ENCODE results near the gene GLE1. TPM values are rescaled to one million over a fixed set of nuclear protein-coding genes. Genes with fewer than 3 reads are reported as not detected.

The GLE1 gene
- total RNA-seq, 1 donor from 2014 or later, result 16.7 TPM

GRCh38 chr9:128473104-128473503, 31.4 kb upstream of the GLE1 start:
- H3K4me1 ChIP-seq (ENCODE audit: control insufficient read depth in 3 of 3, insufficient read depth in 3 of 3, low read length in 3 of 3), result no peaks in the 10 kb centered on the region
- no peak overlapping the region for H3K4me3 ChIP-seq (ENCODE audit: low read length in 3 of 3)
- H3K36me3 ChIP-seq (ENCODE audit: control insufficient read depth in 3 of 3, insufficient read depth in 3 of 3, low read length in 3 of 3), result peaks cover 0 to 20% (median 5%) of the 10 kb centered on the region in 3 donors
- H3K27me3 ChIP-seq (ENCODE audit: control insufficient read depth in 3 of 3, insufficient read depth in 3 of 3, low read length in 3 of 3), result no peaks in the 10 kb centered on the region
- H3K9ac ChIP-seq (ENCODE audit: low read depth in 1 of 3, low read length in 3 of 3), result no peak overlapping the region
- H3K27ac ChIP-seq (ENCODE audit: low read depth, low read length), result no peak overlapping the region
- no peaks in the 10 kb centered on the region for H3K9me3 ChIP-seq (ENCODE audit: control insufficient read depth in 3 of 3, low read length in 3 of 3)

GRCh38 chr9:128475867-128476266, 28.7 kb upstream of the GLE1 start:
- peaks cover 0 to 21% (median 11%) of the 10 kb centered on the region in 3 donors for H3K36me3 ChIP-seq (ENCODE audit: control insufficient read depth in 3 of 3, insufficient read depth in 3 of 3, low read length in 3 of 3)
- H3K27me3 ChIP-seq (ENCODE audit: control insufficient read depth in 3 of 3, insufficient read depth in 3 of 3, low read length in 3 of 3), result no peaks in the 10 kb centered on the region
- H3K27ac ChIP-seq (ENCODE audit: low read depth, low read length), result no peak overlapping the region
- no peak overlapping the region for H3K9ac ChIP-seq (ENCODE audit: low read depth in 1 of 3, low read length in 3 of 3)
- no peak overlapping the region for H3K4me3 ChIP-seq (ENCODE audit: low read length in 3 of 3)
- no peaks in the 10 kb centered on the region for H3K4me1 ChIP-seq (ENCODE audit: control insufficient read depth in 3 of 3, insufficient read depth in 3 of 3, low read length in 3 of 3)
- no peaks in the 10 kb centered on the region for H3K9me3 ChIP-seq (ENCODE audit: control insufficient read depth in 3 of 3, low read length in 3 of 3)

GRCh38 chr9:128479262-128479661, 25.3 kb upstream of the GLE1 start:
- Histone ChIP-seq H3K4me3 (ENCODE audit: low read length in 3 of 3) (no peak overlapping the region), H3K27me3 (ENCODE audit: control insufficient read depth in 3 of 3, insufficient read depth in 3 of 3, low read length in 3 of 3) (no peaks in the 10 kb centered on the region), H3K9me3 (ENCODE audit: control insufficient read depth in 3 of 3, low read length in 3 of 3) (no peaks in the 10 kb centered on the region), H3K9ac (ENCODE audit: low read depth in 1 of 3, low read length in 3 of 3) (no peak overlapping the region), H3K4me1 (ENCODE audit: control insufficient read depth in 3 of 3, insufficient read depth in 3 of 3, low read length in 3 of 3) (no peaks in the 10 kb centered on the region), H3K36me3 (ENCODE audit: control insufficient read depth in 3 of 3, insufficient read depth in 3 of 3, low read length in 3 of 3) (peaks cover 0 to 22% (median 13%) of the 10 kb centered on the region in 3 donors), H3K27ac (ENCODE audit: low read depth, low read length) (no peak overlapping the region)

GRCh38 chr9:128481561-128481960, 23.0 kb upstream of the GLE1 start:
- Histone ChIP-seq H3K9ac (ENCODE audit: low read depth in 1 of 3, low read length in 3 of 3) (no peak overlapping the region), H3K36me3 (ENCODE audit: control insufficient read depth in 3 of 3, insufficient read depth in 3 of 3, low read length in 3 of 3) (peaks cover 14 to 28% (median 15%) of the 10 kb centered on the region in 3 donors), H3K4me1 (ENCODE audit: control insufficient read depth in 3 of 3, insufficient read depth in 3 of 3, low read length in 3 of 3) (no peaks in the 10 kb centered on the region), H3K27me3 (ENCODE audit: control insufficient read depth in 3 of 3, insufficient read depth in 3 of 3, low read length in 3 of 3) (no peaks in the 10 kb centered on the region), H3K27ac (ENCODE audit: low read depth, low read length) (no peak overlapping the region), H3K4me3 (ENCODE audit: low read length in 3 of 3) (no peak overlapping the region), H3K9me3 (ENCODE audit: control insufficient read depth in 3 of 3, low read length in 3 of 3) (no peaks in the 10 kb centered on the region)

- no peaks in the 10 kb centered on the region for H3K4me1 ChIP-seq (ENCODE audit: control insufficient read depth in 3 of 3, insufficient read depth in 3 of 3, low read length in 3 of 3)
- H3K36me3 ChIP-seq (ENCODE audit: control insufficient read depth in 3 of 3, insufficient read depth in 3 of 3, low read length in 3 of 3), result peaks cover 15 to 30% (median 17%) of the 10 kb centered on the region in 3 donors
Observed at GRCh38 chr9:128482186-128482585, 22.3 kb upstream of the GLE1 start.

GRCh38 chr9:128484686-128485413, 19.7 kb upstream of the GLE1 start:
- Histone ChIP-seq H3K4me1 (ENCODE audit: control insufficient read depth in 3 of 3, insufficient read depth in 3 of 3, low read length in 3 of 3) (no peaks in the 10 kb centered on the region), H3K9me3 (ENCODE audit: control insufficient read depth in 3 of 3, low read length in 3 of 3) (no peaks in the 10 kb centered on the region), H3K36me3 (ENCODE audit: control insufficient read depth in 3 of 3, insufficient read depth in 3 of 3, low read length in 3 of 3) (peaks cover 7 to 24% (median 20%) of the 10 kb centered on the region in 3 donors), H3K9ac (ENCODE audit: low read depth in 1 of 3, low read length in 3 of 3) (no peak overlapping the region), H3K27me3 (ENCODE audit: control insufficient read depth in 3 of 3, insufficient read depth in 3 of 3, low read length in 3 of 3) (no peaks in the 10 kb centered on the region), H3K4me3 (ENCODE audit: low read length in 3 of 3) (no peak overlapping the region), H3K27ac (ENCODE audit: low read depth, low read length) (no peak overlapping the region)

More at GRCh38 chr9:128482186-128482585, 22.3 kb upstream of the GLE1 start:
- Histone ChIP-seq H3K9me3 (ENCODE audit: control insufficient read depth in 3 of 3, low read length in 3 of 3) (no peaks in the 10 kb centered on the region), H3K9ac (ENCODE audit: low read depth in 1 of 3, low read length in 3 of 3) (no peak overlapping the region), H3K27me3 (ENCODE audit: control insufficient read depth in 3 of 3, insufficient read depth in 3 of 3, low read length in 3 of 3) (no peaks in the 10 kb centered on the region), H3K4me3 (ENCODE audit: low read length in 3 of 3) (no peak overlapping the region), H3K27ac (ENCODE audit: low read depth, low read length) (no peak overlapping the region)

GRCh38 chr9:128485414-128485855, 19.1 kb upstream of the GLE1 start:
- Histone ChIP-seq H3K36me3 (ENCODE audit: control insufficient read depth in 3 of 3, insufficient read depth in 3 of 3, low read length in 3 of 3) (peaks cover 7 to 24% (median 20%) of the 10 kb centered on the region in 3 donors), H3K4me3 (ENCODE audit: low read length in 3 of 3) (no peak overlapping the region), H3K9ac (ENCODE audit: low read depth in 1 of 3, low read length in 3 of 3) (no peak overlapping the region), H3K4me1 (ENCODE audit: control insufficient read depth in 3 of 3, insufficient read depth in 3 of 3, low read length in 3 of 3) (no peaks in the 10 kb centered on the region), H3K9me3 (ENCODE audit: control insufficient read depth in 3 of 3, low read length in 3 of 3) (no peaks in the 10 kb centered on the region), H3K27me3 (ENCODE audit: control insufficient read depth in 3 of 3, insufficient read depth in 3 of 3, low read length in 3 of 3) (no peaks in the 10 kb centered on the region), H3K27ac (ENCODE audit: low read depth, low read length) (no peak overlapping the region)

GRCh38 chr9:128486201-128486600, 18.3 kb upstream of the GLE1 start:
- Histone ChIP-seq H3K27me3 (ENCODE audit: control insufficient read depth in 3 of 3, insufficient read depth in 3 of 3, low read length in 3 of 3) (no peaks in the 10 kb centered on the region), H3K27ac (ENCODE audit: low read depth, low read length) (no peak overlapping the region), H3K9ac (ENCODE audit: low read depth in 1 of 3, low read length in 3 of 3) (no peak overlapping the region), H3K4me1 (ENCODE audit: control insufficient read depth in 3 of 3, insufficient read depth in 3 of 3, low read length in 3 of 3) (no peaks in the 10 kb centered on the region), H3K9me3 (ENCODE audit: control insufficient read depth in 3 of 3, low read length in 3 of 3) (no peaks in the 10 kb centered on the region), H3K36me3 (ENCODE audit: control insufficient read depth in 3 of 3, insufficient read depth in 3 of 3, low read length in 3 of 3) (peaks cover 7 to 24% (median 20%) of the 10 kb centered on the region in 3 donors), H3K4me3 (ENCODE audit: low read length in 3 of 3) (no peak overlapping the region)

GRCh38 chr9:128493424-128493823, 11.1 kb upstream of the GLE1 start:
- Histone ChIP-seq H3K36me3 (ENCODE audit: control insufficient read depth in 3 of 3, insufficient read depth in 3 of 3, low read length in 3 of 3) (peaks cover 6 to 18% (median 14%) of the 10 kb centered on the region in 3 donors), H3K27ac (ENCODE audit: low read depth, low read length) (no peak overlapping the region), H3K4me1 (ENCODE audit: control insufficient read depth in 3 of 3, insufficient read depth in 3 of 3, low read length in 3 of 3) (peaks cover 0 to 8% (median 7%) of the 10 kb centered on the region in 3 donors), H3K27me3 (ENCODE audit: control insufficient read depth in 3 of 3, insufficient read depth in 3 of 3, low read length in 3 of 3) (no peaks in the 10 kb centered on the region), H3K4me3 (ENCODE audit: low read length in 3 of 3) (no peak overlapping the region), H3K9me3 (ENCODE audit: control insufficient read depth in 3 of 3, low read length in 3 of 3) (no peaks in the 10 kb centered on the region), H3K9ac (ENCODE audit: low read depth in 1 of 3, low read length in 3 of 3) (no peak overlapping the region)

GRCh38 chr9:128494108-128494745, 10.3 kb upstream of the GLE1 start:
- peaks cover 0 to 8% (median 7%) of the 10 kb centered on the region in 3 donors for H3K4me1 ChIP-seq (ENCODE audit: control insufficient read depth in 3 of 3, insufficient read depth in 3 of 3, low read length in 3 of 3)
- peak overlapping the region; percentile 2 for H3K27ac ChIP-seq (ENCODE audit: low read depth, low read length)
- peaks cover 8 to 19% (median 18%) of the 10 kb centered on the region in 3 donors for H3K36me3 ChIP-seq (ENCODE audit: control insufficient read depth in 3 of 3, insufficient read depth in 3 of 3, low read length in 3 of 3)
- H3K4me3 ChIP-seq (ENCODE audit: low read length in 3 of 3), result no peak overlapping the region
- H3K9ac ChIP-seq (ENCODE audit: low read depth in 1 of 3, low read length in 3 of 3), result no peak overlapping the region
- no peaks in the 10 kb centered on the region for H3K9me3 ChIP-seq (ENCODE audit: control insufficient read depth in 3 of 3, low read length in 3 of 3)
- no peaks in the 10 kb centered on the region for H3K27me3 ChIP-seq (ENCODE audit: control insufficient read depth in 3 of 3, insufficient read depth in 3 of 3, low read length in 3 of 3)
